GDM1 (cell line): ENCODE data around the gene RGCC.

Experiments
- DNase-seq: peaks from one replicate; lab custom pipeline; 2025; lab: John Stamatoyannopoulos, UW

Gene RGCC

DNA sequence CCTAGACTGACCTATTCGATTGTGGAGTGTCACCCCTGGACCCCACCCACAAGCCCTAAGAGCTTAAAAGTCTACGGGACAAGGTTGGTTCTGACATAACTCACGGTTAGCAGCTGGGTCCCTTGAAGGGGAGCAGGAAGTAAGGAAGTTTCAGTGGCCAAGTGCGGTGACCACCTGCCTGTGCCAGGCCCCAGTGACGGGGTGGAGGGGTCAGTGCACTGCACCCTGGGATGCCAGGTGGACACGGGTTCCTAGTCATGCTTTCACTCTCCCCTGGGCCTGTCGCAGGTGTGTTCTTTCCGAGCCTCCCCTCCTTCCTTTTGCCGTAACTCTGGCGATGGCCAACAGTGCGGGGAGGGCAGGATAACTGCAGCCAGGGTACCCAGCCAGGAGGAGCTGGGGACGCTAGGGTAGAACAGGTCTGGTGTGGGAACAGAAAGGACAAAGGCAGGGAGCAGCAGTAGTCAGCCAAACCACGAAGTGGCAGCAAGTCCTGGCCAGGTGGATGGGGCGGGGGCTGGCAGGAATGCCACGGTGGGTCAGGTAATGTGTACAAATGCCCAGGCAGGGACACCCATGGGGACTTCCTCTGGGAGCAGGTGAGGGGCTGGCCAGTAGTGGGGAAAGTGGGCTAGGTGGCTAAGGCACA, 58.3 kb downstream of the RGCC start:
- DNase-seq = no peak

GRCh38 chr13:41516166-41516565, 58.8 kb downstream of the RGCC start:
- DNase-seq = no peak

DNA sequence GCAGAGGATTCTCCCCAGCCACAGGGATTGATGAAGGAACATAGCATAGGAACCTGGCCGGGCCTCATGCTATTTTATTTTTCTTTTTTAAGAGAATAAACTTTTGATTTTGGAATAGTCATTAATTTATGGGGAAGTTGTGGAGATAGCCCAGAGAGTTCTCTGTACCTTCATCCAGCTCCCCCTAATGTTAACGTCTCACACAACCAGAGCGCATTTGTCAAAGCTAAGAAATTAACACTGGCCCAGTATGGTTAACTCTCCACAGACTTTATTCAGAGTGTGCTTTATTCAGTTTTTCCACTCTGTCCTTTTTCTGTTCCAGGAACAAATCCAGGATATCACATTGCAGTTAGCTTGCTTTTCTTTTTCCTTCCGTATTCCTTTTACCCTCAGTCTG, 59.4 kb downstream of the RGCC start:
- DNase-seq = no peak

DNA sequence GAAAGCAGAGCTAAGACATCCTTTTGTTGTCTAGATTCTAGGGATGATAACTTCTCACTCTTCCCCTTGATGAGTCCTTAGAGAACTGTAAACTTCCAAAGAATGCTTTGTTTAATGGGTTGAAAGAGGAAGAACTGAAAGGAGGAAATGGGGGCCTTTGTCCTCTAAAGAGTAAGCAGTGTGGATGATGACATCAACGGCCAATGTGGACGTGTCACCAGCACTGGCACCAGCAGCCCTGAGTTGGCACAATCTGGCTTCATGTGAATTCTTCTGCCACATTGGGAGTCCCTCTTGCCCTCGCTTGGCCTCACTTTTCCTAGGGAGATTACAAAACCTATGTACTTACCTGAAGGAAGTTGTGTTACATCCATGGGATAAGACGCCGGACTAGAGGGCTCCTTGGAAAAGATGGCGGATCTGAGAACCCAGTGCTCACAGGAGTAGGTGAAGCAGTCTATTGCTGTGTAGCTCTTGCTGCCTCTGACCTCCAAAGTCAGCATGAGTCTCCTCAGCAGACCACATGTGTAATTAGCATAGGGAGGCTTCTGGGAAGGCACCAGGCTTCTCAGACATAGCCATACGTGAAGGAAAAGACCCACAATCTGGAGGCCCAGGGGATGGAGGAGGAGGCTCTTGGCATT, 62.8 kb downstream of the RGCC start:
- no peak for DNase-seq
